ENCODE measurements around the gene PLXNA4.

PLXNA4 gene

DNA sequence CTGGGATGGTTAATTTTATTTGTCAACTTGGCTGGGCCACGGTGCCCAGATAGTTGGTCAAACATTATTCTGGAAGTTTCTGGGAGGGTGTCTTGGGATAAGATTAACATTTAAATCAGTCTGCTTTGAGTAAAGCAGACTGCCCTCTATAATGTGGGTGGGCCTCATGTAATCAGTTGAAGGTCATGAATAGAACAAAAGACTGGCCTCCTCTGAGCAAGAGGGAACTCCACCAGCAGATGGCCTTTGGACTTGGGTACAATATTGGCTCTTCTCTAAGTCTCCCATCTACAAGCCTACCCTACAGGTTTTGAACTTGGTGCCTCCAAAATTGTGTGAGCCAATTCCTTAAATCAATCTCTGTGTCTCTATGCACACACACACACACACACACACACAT is 61.8 kb downstream of the PLXNA4 start:
- no CpG with 5 or more reads among the region's 1 CpG for WGBS (ENCODE audit: extremely low coverage, insufficient coverage, low lambda C conversion rate)

GRCh38 chr7:132511921-132512320 is 64.3 kb downstream of the PLXNA4 start:
- H2BK5ac ChIP-seq (ENCODE audit: low read length): no peak overlapping the region
- no peak overlapping the region for H3K18ac ChIP-seq (ENCODE audit: low read length)
- H2BK15ac ChIP-seq (replicated peaks; ENCODE audit: low read depth): no peak overlapping the region
- no peak overlapping the region for H3K56ac ChIP-seq (ENCODE audit: low read length)
- no peaks in the 10 kb centered on the region for H3K79me2 ChIP-seq (ENCODE audit: control insufficient read depth, insufficient read depth, low read length)
- no peak overlapping the region for H3K27ac ChIP-seq (ENCODE audit: low read depth, low read length)
- no CpG with 5 or more reads among the region's 8 CpGs for WGBS (ENCODE audit: extremely low coverage, insufficient coverage, low lambda C conversion rate)
- H3K23ac ChIP-seq (ENCODE audit: low read length): no peak overlapping the region
- no peak overlapping the region for H4K8ac ChIP-seq (ENCODE audit: low read depth, low read length)
- H3K4me1 ChIP-seq (ENCODE audit: control insufficient read depth, low read depth, low read length): no peaks in the 10 kb centered on the region
- H3K9ac ChIP-seq (ENCODE audit: low read length): no peak overlapping the region
- H3K36me3 ChIP-seq (ENCODE audit: control insufficient read depth, insufficient read depth, low read length): no peaks in the 10 kb centered on the region
- H3K27me3 ChIP-seq (ENCODE audit: insufficient read depth, low read length, poor library complexity): no peaks in the 10 kb centered on the region
- H4K5ac ChIP-seq (ENCODE audit: low read length): no peak overlapping the region
- no peak overlapping the region for H2BK120ac ChIP-seq (ENCODE audit: low read depth, low read length)
- no peak overlapping the region for H2AK5ac ChIP-seq (ENCODE audit: low read length)
- no peaks in the 10 kb centered on the region for H3K79me1 ChIP-seq (ENCODE audit: low read length)
- no peak for DNase-seq
- H3K4me2 ChIP-seq (ENCODE audit: low read length): no peak overlapping the region
- H3K4me3 ChIP-seq (ENCODE audit: low read length): no peak overlapping the region
- no peak overlapping the region for H3K4ac ChIP-seq (ENCODE audit: low read depth, low read length)

More for the DNA sequence above, 61.8 kb downstream of the PLXNA4 start:
- H3K4me3 ChIP-seq (ENCODE audit: low read length): no peak overlapping the region
- no peak overlapping the region for H3K4ac ChIP-seq (ENCODE audit: low read depth, low read length)
- H2BK5ac ChIP-seq (ENCODE audit: low read length): no peak overlapping the region
- no peaks in the 10 kb centered on the region for H3K4me1 ChIP-seq (ENCODE audit: control insufficient read depth, low read depth, low read length)
- no peaks in the 10 kb centered on the region for H3K79me2 ChIP-seq (ENCODE audit: control insufficient read depth, insufficient read depth, low read length)
- no peaks in the 10 kb centered on the region for H3K36me3 ChIP-seq (ENCODE audit: control insufficient read depth, insufficient read depth, low read length)
- no peak overlapping the region for H3K23ac ChIP-seq (ENCODE audit: low read length)
- H3K56ac ChIP-seq (ENCODE audit: low read length): no peak overlapping the region
- H4K8ac ChIP-seq (ENCODE audit: low read depth, low read length): no peak overlapping the region
- no peak for DNase-seq
- H4K5ac ChIP-seq (ENCODE audit: low read length): no peak overlapping the region
- H3K18ac ChIP-seq (ENCODE audit: low read length): no peak overlapping the region
- H3K27me3 ChIP-seq (ENCODE audit: insufficient read depth, low read length, poor library complexity): no peaks in the 10 kb centered on the region
- H3K79me1 ChIP-seq (ENCODE audit: low read length): no peaks in the 10 kb centered on the region
- H2BK15ac ChIP-seq (replicated peaks; ENCODE audit: low read depth): no peak overlapping the region
- no peak overlapping the region for H2AK5ac ChIP-seq (ENCODE audit: low read length)
- no peak overlapping the region for H3K9ac ChIP-seq (ENCODE audit: low read length)
- no peak overlapping the region for H3K4me2 ChIP-seq (ENCODE audit: low read length)
- no peak overlapping the region for H2BK120ac ChIP-seq (ENCODE audit: low read depth, low read length)
- H3K27ac ChIP-seq (ENCODE audit: low read depth, low read length): no peak overlapping the region

DNA sequence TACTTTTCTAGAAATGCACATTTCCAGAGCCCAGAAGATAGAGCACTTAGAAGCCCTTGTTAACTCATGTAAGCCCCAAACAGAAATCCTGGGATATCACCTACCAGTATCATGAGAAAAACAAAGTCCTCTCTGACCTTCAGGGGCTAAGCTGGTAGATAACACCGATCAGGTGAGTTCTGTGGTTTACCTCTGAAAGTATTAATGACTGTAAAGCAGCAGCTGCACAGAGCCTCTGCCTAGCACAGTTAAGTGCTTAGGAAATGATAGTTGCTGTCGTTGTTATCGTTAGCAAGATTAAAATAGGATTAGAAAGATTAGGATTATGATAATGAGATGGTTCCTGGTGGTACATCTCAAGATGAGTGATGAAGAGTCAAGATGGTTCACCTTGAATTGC is 64.9 kb downstream of the PLXNA4 start:
- H3K23ac ChIP-seq (ENCODE audit: low read length): no peak overlapping the region
- no peak overlapping the region for H3K4me2 ChIP-seq (ENCODE audit: low read length)
- no peak overlapping the region for H2BK5ac ChIP-seq (ENCODE audit: low read length)
- H4K5ac ChIP-seq (ENCODE audit: low read length): no peak overlapping the region
- H3K27me3 ChIP-seq (ENCODE audit: insufficient read depth, low read length, poor library complexity): no peaks in the 10 kb centered on the region
- no peaks in the 10 kb centered on the region for H3K79me2 ChIP-seq (ENCODE audit: control insufficient read depth, insufficient read depth, low read length)
- H3K56ac ChIP-seq (ENCODE audit: low read length): no peak overlapping the region
- H2BK120ac ChIP-seq (ENCODE audit: low read depth, low read length): no peak overlapping the region
- H3K9ac ChIP-seq (ENCODE audit: low read length): no peak overlapping the region
- no peak overlapping the region for H2AK5ac ChIP-seq (ENCODE audit: low read length)
- H4K8ac ChIP-seq (ENCODE audit: low read depth, low read length): no peak overlapping the region
- H3K79me1 ChIP-seq (ENCODE audit: low read length): no peaks in the 10 kb centered on the region
- H3K4ac ChIP-seq (ENCODE audit: low read depth, low read length): no peak overlapping the region
- H3K4me3 ChIP-seq (ENCODE audit: low read length): no peak overlapping the region
- no peak overlapping the region for H3K18ac ChIP-seq (ENCODE audit: low read length)
- no peak overlapping the region for H3K27ac ChIP-seq (ENCODE audit: low read depth, low read length)
- H2BK15ac ChIP-seq (replicated peaks; ENCODE audit: low read depth): no peak overlapping the region
- peak; percentile 5 for DNase-seq
- 100% methylated on average over 2 of the region's 3 CpGs for WGBS (ENCODE audit: extremely low coverage, insufficient coverage, low lambda C conversion rate)
- no peaks in the 10 kb centered on the region for H3K36me3 ChIP-seq (ENCODE audit: control insufficient read depth, insufficient read depth, low read length)
- H3K4me1 ChIP-seq (ENCODE audit: control insufficient read depth, low read depth, low read length): no peaks in the 10 kb centered on the region

- no peak overlapping the region for H4K8ac ChIP-seq (ENCODE audit: low read depth, low read length)
- H3K4ac ChIP-seq (ENCODE audit: low read depth, low read length): no peak overlapping the region
- H3K23ac ChIP-seq (ENCODE audit: low read length): no peak overlapping the region
- H3K18ac ChIP-seq (ENCODE audit: low read length): no peak overlapping the region
- WGBS (ENCODE audit: extremely low coverage, insufficient coverage, low lambda C conversion rate): no CpG with 5 or more reads among the region's 4 CpGs
- H2AK5ac ChIP-seq (ENCODE audit: low read length): no peak overlapping the region
- no peak for DNase-seq
- no peaks in the 10 kb centered on the region for H3K79me2 ChIP-seq (ENCODE audit: control insufficient read depth, insufficient read depth, low read length)
- no peak overlapping the region for H2BK120ac ChIP-seq (ENCODE audit: low read depth, low read length)
- H3K56ac ChIP-seq (ENCODE audit: low read length): no peak overlapping the region
- H2BK5ac ChIP-seq (ENCODE audit: low read length): no peak overlapping the region
- H4K5ac ChIP-seq (ENCODE audit: low read length): no peak overlapping the region
- H3K27ac ChIP-seq (ENCODE audit: low read depth, low read length): no peak overlapping the region
- H3K9ac ChIP-seq (ENCODE audit: low read length): no peak overlapping the region
- no peaks in the 10 kb centered on the region for H3K36me3 ChIP-seq (ENCODE audit: control insufficient read depth, insufficient read depth, low read length)
- H3K79me1 ChIP-seq (ENCODE audit: low read length): no peaks in the 10 kb centered on the region
- no peak overlapping the region for H3K4me2 ChIP-seq (ENCODE audit: low read length)
- no peaks in the 10 kb centered on the region for H3K27me3 ChIP-seq (ENCODE audit: insufficient read depth, low read length, poor library complexity)
- H2BK15ac ChIP-seq (replicated peaks; ENCODE audit: low read depth): no peak overlapping the region
- no peaks in the 10 kb centered on the region for H3K4me1 ChIP-seq (ENCODE audit: control insufficient read depth, low read depth, low read length)
- no peak overlapping the region for H3K4me3 ChIP-seq (ENCODE audit: low read length)
Observed at GRCh38 chr7:132509643-132510042, 66.6 kb downstream of the PLXNA4 start.

- Histone ChIP-seq H2AK5ac (ENCODE audit: low read length) (no peak overlapping the region), H3K27me3 (ENCODE audit: insufficient read depth, low read length, poor library complexity) (no peaks in the 10 kb centered on the region), H3K79me2 (ENCODE audit: control insufficient read depth, insufficient read depth, low read length) (no peaks in the 10 kb centered on the region), H2BK15ac (replicated peaks; ENCODE audit: low read depth) (no peak overlapping the region), H3K79me1 (ENCODE audit: low read length) (no peaks in the 10 kb centered on the region), H2BK120ac (ENCODE audit: low read depth, low read length) (no peak overlapping the region), H4K5ac (ENCODE audit: low read length) (no peak overlapping the region), H4K8ac (ENCODE audit: low read depth, low read length) (no peak overlapping the region), H3K9ac (ENCODE audit: low read length) (no peak overlapping the region), H3K56ac (ENCODE audit: low read length) (no peak overlapping the region), H3K27ac (ENCODE audit: low read depth, low read length) (no peak overlapping the region), H3K4me1 (ENCODE audit: control insufficient read depth, low read depth, low read length) (no peaks in the 10 kb centered on the region), H3K4me3 (ENCODE audit: low read length) (no peak overlapping the region), H2BK5ac (ENCODE audit: low read length) (no peak overlapping the region), H3K4me2 (ENCODE audit: low read length) (no peak overlapping the region), H3K36me3 (ENCODE audit: control insufficient read depth, insufficient read depth, low read length) (no peaks in the 10 kb centered on the region), H3K18ac (ENCODE audit: low read length) (no peak overlapping the region), H3K23ac (ENCODE audit: low read length) (no peak overlapping the region), H3K4ac (ENCODE audit: low read depth, low read length) (no peak overlapping the region)
- peak; percentile 12 for DNase-seq
- WGBS (ENCODE audit: extremely low coverage, insufficient coverage, low lambda C conversion rate): no CpG with 5 or more reads among the region's 10 CpGs
Observed at GRCh38 chr7:132508724-132509353, 67.4 kb downstream of the PLXNA4 start.

DNA sequence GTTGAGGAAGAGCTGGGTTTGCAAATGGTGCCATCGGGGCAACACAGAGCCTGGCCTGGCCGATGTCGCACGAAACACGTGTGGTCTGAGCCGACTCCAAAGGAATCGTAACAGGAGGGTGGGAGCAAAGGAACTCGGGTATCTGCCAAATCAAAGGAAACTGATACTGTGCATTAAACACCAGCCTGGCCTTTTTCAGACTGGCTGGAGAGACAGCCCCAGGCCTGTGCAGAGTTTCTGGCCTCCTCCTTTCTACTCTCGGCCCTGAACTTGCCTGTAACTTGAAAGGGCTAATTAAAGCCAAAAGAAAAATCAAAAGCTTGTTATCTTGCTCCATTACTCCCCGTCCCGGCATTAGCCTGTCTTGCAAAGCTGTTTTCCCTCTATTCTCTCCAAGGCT is 71.4 kb downstream of the PLXNA4 start:
- Histone ChIP-seq H3K18ac (ENCODE audit: low read length) (no peak overlapping the region), H3K4me1 (ENCODE audit: control insufficient read depth, low read depth, low read length) (no peaks in the 10 kb centered on the region), H2BK120ac (ENCODE audit: low read depth, low read length) (no peak overlapping the region), H3K79me1 (ENCODE audit: low read length) (no peaks in the 10 kb centered on the region), H4K5ac (ENCODE audit: low read length) (no peak overlapping the region), H3K4me2 (ENCODE audit: low read length) (no peak overlapping the region), H3K23ac (ENCODE audit: low read length) (no peak overlapping the region), H3K56ac (ENCODE audit: low read length) (no peak overlapping the region), H2AK5ac (ENCODE audit: low read length) (no peak overlapping the region), H3K4ac (ENCODE audit: low read depth, low read length) (no peak overlapping the region), H4K8ac (ENCODE audit: low read depth, low read length) (no peak overlapping the region), H3K27ac (ENCODE audit: low read depth, low read length) (no peak overlapping the region), H3K27me3 (ENCODE audit: insufficient read depth, low read length, poor library complexity) (no peaks in the 10 kb centered on the region), H3K36me3 (ENCODE audit: control insufficient read depth, insufficient read depth, low read length) (no peaks in the 10 kb centered on the region), H3K9ac (ENCODE audit: low read length) (no peak overlapping the region), H3K79me2 (ENCODE audit: control insufficient read depth, insufficient read depth, low read length) (no peaks in the 10 kb centered on the region), H3K4me3 (ENCODE audit: low read length) (no peak overlapping the region), H2BK5ac (ENCODE audit: low read length) (no peak overlapping the region), H2BK15ac (replicated peaks; ENCODE audit: low read depth) (no peak overlapping the region)
- DNase-seq: no peak
- WGBS (ENCODE audit: extremely low coverage, insufficient coverage, low lambda C conversion rate): no CpG with 5 or more reads among the region's 11 CpGs
